PC-9 (cell line): ENCODE measurements around the gene ARHGEF26.

Source experiments
- CTCF ChIP-seq: fragments of 200-600 bp; sonication (generic); conservative IDR thresholded peaks from 2 replicates; pipeline ENCODE4 v1.6.1; 2017; ENCODE audit warnings: mixed run types, antibody characterized with exemption, mild to moderate bottlenecking, moderate library complexity
- EZH2 ChIP-seq: fragments of 200-600 bp; sonication (generic); IDR thresholded peaks from 2 replicates; pipeline ENCODE4 v1.8.0; 2017; ENCODE audit warnings: antibody characterized with exemption, low read depth

GRCh38 chr3:154144825-154145465, 23.8 kb downstream of the ARHGEF26 start:
- TF ChIP-seq CTCF = no peak
- no peak for TF ChIP-seq EZH2
